GM18868 (cell line): ENCODE measurements around the gene PPP3CA.
"Not testable (repeated sequence)": the region's sequence is repeated elsewhere in the genome, so short reads cannot be mapped to it uniquely, and the experiment has no call there.

Experiments
- ATAC-seq: cut with Tn5 transposase; IDR thresholded peaks from one replicate; pipeline ENCODE4 v1.9.1; 2021; ENCODE audit warnings: mild to moderate bottlenecking, moderate library complexity; ENCODE audit not compliant: unreplicated experiment

PPP3CA gene

DNA sequence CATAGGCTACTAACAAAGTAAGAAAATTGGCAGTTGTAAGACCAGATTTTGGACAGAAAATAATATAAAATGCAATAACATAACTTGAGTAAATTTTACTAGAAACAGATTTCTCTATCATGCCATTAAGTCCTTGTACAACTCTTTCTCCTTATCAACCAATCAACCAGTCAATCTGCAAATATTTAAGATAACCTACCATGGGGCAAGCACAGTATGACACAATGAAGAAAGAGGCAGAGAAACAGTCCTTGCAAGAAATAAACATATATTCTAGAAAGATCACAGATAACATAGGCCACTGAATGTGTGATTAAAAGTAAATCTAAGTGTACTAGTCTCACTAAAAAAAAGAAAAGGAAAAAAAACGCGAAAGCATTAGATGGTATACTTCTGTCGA lies 194.8 kb downstream of the PPP3CA start:
- no peak for ATAC-seq

DNA sequence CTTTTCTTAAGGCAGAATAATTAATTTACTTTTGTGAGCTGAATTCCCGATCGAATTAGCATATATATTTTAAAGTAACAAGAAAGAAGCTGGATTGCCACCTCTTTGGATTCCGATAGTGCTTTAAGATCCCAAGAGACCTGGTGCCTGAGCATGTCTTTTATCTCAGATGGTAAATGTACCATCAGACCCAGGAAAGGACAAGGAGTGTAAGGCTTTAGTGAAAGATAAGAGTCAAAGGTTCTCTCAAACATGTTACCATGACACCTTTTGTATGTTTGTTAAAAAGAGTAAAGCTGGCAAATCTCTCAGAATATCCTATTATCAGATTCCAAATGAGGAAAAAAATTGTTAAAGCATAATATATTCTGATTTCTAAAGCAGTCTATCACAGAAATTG lies 198.8 kb downstream of the PPP3CA start:
- ATAC-seq: no peak

DNA sequence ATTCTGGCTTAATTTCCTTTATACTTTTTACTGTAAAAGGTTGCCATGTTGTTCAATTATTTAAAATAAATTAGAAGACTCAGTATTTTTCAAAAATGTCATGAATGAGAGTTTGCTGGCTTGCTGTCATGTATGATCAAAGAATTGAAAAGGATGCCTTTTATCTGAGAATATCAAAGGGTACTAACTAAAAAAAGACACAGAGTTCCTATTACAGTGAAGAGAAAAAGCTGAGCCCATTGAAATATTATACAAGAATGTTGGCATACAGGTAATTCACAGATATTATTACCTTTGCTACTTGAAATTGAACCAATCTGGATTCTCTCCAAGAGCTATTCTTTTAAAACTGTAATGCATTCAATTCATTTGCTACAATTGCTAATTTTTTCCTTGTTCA lies 200.0 kb downstream of the PPP3CA start:
- ATAC-seq: no peak

DNA sequence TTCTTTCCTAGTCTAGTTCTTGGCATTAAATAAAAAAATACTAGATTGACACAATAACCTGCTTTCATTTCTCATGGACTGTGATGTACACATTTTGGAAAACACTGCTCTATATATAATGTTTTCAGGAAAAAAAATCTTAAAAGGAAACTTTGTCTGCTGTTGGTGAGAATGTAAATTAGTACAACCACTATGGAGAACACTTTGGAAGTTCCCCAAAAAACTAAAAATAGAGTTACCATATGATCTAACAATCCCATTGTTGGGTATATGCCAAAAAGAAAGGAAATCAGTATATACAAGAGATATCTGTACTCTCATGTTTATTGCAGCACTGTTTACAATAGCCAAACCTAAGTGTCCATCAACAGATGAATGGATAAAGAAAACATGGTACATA lies 202.3 kb downstream of the PPP3CA start:
- no peak for ATAC-seq

DNA sequence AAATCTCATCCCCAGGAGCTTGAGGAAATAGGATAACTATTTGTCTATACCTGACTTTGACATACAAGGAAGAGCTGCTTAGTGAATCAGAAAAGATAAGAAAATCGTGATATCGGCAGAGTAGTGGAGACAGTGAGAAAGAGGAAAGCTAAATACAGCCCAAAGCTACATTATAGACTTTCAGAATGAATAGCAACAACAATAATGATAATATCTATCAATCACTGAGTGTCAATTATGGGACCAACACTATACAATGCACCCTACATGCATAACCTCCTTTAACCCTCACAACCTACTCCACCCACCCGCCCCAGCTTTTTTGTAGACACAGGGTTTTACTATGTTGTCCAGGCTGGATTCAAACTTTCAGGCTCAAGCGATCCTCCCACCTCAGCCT lies 205.1 kb downstream of the PPP3CA start:
- ATAC-seq: peak; percentile 56

DNA sequence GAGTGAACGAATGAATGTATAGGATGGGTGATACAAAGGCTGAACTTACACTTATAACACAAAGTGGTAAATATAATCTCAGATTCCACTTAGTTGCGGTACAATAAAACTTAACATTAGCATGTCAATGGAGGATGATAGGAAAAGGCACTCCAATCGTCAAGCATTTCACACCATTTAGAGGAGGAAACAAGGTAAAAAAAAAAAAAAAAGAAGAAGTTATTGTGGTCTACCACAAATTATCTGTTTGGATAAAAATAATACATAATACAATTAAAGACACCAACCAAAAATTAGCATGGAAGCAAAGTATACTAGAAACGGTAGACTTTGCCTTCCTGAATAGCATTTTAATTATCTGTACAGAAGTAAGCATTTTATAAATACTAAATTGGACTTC lies 205.5 kb downstream of the PPP3CA start:
- ATAC-seq: no peak

DNA sequence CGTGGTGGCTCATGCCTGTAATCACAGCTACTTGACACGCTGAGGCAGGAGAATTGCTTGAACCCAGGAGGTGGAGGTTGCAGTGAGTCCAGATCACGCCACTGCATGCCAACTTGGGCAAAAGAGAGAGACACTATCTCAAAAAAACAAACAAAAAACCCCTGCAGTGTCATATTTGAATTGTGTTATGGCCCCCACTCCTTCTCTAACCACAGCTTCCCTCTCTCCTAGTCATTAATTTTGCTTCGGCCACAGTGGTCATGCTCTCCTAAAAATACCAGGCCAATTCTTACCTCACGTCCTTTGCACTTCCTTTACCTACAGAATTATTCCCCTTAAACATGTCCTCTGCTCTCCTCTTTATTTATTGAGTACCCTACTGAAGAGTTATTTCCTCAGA lies 206.1 kb downstream of the PPP3CA start:
- peak; percentile 62 for ATAC-seq

DNA sequence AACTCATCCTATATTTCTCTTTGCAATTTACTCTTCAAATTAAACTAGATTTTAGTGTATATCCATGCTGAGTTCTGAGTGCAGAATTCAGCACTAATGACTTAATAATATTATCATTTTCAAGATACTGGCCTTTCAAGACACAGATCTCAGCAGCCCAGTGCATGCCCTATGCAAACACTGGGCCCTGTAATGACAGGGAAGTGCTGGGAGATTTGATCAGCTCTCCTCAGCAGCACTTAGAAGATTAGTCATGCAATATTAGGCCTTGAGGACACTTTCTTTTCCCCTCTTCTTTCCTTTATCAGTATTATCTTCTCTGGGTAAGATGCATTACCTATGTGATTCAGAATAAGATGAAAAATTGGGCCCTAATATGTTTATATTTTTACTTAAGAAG lies 207.1 kb downstream of the PPP3CA start:
- peak; percentile 29 for ATAC-seq

DNA sequence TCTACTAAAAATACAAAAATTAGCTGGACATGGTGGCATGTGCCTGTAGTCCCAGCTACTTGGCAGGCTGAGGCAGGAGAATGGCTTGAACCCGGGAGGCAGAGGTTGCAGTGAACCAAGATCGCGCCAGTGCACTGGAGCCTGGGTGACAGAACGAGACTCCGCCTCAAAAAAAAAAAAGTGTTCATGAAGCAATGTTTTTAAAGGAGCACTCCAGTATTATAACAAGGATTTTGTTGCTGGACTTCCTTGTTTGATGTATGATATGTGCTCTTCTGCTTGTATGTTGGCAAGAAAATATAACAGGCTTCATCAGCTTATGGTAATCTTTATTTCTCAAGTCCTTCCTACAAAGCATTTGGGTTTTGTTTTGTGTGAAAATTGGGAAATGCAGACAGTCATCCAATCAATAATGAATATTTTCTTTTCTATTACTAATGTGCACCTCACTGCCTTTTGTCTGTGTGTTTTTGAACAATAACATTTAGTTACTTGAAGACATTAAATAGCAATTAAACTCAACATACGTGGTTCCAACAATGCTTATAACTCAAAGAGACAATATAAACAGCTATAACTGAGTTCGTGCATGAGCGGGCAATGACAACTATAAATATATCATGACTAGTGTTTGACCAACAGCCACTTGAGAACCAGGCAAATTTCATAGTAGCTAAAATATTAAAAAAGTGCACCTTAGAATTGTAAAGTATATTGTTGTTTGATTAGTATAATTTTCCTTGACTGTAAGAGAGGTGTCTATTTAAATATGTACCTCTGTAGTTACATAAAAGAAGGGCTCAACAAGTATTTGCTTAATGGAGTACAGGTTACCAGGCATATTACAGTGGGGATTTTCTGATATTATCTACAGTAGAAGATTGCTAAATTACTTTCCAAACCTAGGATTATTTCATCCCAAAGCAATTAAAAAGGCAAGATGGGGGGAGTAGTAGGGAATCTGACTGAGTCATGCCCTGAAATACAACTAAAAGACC lies 210.7 kb downstream of the PPP3CA start:
- ATAC-seq: peak; percentile 27

DNA sequence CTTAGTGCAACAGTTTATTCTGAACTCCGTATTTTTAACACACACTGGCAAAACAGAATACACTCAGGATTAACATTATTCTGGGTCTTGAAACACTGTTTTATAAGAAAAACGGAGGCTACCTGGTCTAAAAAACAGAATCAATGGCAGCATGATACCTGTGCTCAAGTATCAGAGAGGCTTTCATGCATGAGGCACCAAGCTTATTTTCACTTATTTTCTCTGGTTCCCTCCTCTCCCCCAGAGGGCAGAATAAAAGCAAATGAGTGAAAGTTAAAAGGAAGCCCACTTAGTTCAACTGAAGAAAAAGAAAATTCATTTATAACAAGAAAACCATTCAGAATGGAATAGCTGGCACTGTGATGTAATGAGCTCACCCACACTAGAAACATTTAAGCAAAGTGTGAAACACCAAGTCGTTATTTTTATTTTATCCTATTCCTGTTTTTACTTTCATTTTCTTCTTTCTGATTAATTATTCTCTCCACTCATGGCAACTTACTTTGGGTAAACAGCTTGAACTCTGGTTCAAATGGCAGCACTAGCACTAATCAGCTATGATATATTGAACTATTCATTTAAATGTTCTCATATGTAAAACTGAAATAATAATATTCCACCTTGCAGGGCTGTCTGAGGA lies 211.8 kb downstream of the PPP3CA start:
- no peak for ATAC-seq

DNA sequence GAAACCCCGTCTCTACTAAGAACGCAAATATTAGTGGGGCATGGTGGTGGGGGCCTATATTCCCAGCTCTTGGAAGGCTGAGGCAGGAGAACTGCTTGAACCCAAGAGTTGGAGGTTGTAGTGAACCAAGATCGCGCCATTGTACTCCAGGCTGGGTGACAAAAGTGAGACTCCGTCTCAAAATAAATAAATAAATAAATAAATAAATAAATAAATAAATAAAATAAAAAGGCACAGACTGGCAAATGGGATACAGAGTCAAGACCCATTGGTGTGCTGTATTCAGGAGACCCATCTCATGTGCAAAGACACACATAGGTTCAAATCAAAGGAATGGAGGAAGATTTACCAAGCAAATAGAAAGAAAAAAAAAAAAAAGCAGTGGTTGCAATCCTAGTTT lies 216.3 kb downstream of the PPP3CA start:
- not testable (repeated sequence) for ATAC-seq

DNA sequence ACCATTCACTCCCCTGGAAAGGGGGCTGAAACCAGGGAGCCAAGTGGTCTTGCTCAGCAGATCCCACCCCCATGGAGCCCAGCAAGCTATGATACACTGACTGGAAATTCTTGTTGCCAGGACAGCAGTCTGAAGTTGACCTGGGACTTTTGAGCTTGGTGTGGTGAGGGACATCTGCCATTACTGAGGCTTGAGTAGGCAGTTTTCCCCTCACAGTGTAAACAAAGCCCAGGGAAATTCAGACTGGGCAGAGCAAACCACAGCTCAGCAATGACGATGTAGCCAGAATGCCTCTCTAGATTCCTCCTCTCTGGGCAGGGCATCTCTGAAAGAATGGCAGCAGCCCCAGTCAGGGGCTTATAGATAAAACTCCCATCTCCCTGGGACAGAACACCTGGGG lies 218.4 kb downstream of the PPP3CA start:
- peak; percentile 66 for ATAC-seq

DNA sequence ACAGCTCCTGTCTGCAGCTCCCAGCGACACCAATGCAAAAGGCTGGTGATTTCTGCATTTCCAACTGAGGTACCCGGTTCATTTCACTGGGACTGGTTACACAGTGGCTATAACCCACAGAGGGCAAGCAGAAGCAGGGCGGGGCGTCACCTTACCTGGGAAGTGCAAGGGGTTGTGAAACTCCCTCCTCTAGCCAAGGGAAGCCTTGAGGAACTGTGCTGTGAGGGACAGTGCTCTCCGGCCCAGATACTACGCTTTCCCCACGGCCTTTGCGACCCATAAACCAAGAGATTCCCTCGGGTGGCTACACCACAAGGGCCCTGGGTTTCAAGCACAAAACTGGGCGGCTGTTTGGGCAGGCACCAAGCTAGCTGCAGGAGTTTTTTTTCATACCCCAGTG lies 218.9 kb downstream of the PPP3CA start:
- no peak for ATAC-seq

DNA sequence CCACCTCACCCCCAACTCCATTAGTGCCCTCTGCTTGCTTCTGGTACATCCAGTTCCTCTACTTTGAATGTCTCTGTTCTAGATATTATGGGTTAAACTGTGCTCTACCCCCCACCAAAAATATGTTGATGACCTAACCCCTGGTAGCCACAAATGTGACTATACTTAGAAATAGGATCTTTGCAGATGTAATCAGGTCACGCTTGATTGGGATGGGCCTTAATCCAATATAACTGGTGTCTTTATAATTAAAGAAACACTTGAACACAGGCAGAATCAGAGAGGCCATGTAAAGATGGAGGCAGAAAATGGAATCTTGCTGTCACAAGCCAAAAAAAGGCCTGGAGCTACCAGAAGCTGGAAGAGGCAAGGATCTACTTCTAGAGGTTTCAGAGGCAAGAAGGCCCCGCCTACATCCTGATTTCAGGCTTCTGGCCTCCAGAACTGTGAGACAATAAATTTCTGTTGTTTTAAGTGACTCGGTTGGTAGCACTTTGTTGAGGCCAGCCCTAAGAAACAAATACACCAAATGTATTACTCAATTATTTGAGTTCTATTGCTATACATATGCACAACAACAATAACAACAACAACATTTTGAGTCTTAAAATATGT lies 220.0 kb downstream of the PPP3CA start:
- peak; percentile 49 for ATAC-seq

DNA sequence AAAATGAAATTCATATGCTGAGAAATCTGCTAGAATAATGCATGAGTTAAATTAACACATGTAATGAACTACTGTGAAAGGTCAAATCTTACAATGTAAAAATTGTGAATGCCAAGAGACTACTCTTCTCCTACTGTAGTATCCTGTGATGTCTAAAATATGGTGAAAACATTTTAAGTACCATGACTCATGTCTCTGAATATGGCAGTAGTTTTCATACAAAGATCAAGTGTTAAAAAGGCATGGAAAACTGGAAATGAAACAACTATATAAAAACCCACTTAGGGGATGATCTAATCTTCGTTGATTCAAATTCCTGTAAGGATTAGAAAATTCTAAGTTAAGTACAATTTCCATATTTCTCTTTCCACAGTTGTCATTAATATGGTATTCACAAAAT lies 221.3 kb downstream of the PPP3CA start:
- no peak for ATAC-seq

DNA sequence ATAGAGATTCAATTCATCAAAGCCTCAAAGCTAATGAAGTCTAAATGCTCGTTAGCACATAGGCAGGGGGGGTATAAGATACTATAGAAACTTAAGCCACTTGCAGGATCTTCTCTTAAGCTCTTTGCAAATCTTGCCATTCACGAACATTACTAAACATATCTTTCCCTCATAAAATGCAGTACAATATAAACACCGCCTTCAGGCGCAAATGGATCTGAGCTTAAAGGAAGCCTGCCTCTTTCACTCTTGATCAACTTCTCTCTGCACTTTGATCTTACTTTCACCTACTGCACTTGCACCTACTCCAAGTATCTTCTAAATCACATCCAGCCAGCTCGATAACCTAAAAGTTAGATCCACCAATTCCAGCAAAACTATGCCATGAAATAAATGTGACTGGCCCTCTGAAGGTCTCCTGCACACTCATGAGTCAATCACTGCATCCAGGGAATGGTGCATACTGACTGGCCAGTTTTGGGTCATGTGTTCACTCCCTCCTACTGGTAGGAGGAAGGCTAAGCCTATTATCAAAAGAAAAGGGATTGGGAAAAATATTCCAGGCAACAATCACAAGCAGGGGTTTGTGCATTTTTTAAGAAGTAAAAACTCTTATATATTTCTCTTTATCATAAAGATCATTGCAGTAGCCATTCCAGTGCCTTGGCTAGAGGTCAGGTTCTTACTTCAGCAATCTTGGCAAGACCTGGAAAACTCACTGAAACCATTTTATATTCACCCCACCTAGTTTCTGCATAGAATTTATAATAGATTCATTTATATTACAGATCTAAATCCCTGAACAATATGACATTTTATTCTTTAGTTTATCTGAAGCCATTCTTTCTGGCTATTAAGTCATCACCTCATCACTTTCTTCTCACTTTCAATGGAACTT lies 222.0 kb downstream of the PPP3CA start:
- no peak for ATAC-seq

DNA sequence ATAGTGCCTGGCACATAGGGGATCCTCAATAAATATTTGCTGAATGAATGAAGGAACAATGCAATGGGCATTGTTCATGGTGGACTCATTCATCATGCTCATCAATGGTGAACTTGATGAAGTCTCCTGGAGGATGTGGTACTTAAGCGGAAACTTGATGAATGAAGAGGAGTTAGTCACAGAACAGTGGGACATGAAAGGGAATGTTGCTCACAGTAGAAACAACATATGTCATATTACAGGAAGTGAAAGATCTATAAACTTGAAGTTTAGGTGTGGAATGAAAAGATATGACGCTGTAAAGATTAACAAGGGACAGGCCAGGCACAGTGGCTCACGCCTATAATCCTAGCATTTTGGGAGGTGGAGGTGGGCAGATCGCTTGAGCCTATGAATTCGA lies 224.1 kb downstream of the PPP3CA start:
- no peak for ATAC-seq

DNA sequence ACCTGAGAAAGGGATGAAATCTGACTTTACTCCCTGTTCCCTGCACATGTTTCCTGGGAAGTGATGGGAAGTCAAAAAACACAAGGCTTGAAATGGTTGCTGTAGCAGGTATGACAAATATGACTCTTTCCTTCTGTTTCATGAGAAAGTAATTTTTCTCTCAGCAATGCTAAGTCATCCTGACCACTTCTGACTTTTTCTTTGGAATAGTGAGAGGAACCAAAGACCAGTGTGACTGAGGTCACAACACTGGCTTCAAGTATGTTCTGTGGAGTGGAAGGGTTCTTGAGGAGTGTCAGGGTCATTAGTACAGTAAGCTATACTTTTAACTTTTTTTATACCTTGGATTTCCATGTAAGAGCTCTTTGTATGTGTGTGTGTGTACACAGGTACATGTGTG lies 225.3 kb downstream of the PPP3CA start:
- ATAC-seq: no peak

DNA sequence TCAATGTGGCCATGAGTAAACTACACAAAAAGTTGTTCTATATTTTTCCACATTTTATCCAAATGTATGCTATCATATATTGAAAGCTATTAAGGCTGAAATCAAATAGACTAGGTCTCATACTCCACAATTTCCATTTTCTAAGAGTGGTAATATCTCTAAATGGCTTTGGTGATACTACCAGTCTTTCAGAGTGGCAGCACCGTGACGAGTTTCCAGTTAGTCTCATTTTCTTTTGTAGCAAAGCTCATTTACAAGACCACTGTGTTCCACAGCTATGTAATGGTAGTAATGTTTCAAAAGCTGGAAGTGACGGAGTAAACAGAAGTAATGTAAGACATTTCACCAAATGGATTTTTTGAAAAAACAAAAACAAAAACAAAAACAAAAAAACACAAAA lies 228.2 kb downstream of the PPP3CA start:
- no peak for ATAC-seq

DNA sequence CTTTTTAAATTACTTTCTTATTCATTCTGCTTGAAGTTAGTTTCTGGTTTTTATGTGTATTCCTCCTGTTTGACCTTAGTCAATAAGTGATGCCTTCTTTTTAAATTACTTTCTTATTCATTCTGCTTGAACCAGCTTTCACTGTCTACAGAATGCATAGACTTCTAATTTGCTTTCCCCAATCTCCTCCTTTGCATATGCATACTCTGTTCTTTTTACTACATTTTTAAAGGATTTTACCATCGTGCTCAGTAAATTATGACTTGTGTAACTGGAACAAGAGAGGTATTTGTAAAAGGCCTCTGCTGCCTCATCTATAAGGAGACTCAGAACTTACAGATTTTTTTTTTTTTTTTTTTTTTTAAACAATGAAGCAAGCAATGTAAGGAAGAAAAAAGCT lies 228.7 kb downstream of the PPP3CA start:
- ATAC-seq: no peak

DNA sequence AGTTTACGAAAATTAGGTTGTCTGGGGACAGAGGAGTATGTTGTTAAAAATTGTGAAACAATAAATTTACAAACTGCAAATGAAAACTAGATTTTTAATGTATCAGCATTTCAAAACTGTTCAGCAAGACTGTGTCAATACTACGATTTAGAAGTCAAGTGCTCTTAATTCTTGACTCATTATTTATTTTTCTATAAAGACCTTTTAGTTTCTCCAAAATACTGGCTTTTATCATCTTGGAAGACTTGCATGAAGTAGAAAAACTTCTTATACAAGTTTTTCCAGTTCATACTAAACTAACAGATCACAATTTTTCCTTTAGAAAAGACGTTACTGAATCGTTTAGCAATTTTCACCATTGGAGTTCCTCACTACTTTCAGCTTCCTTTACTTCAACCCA lies 231.4 kb downstream of the PPP3CA start:
- no peak for ATAC-seq
